ENCODE results near the gene ANO7. TPM values are rescaled to one million over a fixed set of nuclear protein-coding genes. Genes with fewer than 3 reads are reported as not detected.
A peak's percentile ranks its signal among the peaks of the same experiment; 100 is the strongest.
"Not testable (repeated sequence)": the region's sequence is repeated elsewhere in the genome, so short reads cannot be mapped to it uniquely, and the experiment has no call there.

Gene ANO7
- total RNA-seq, 1 donor from 2014 or later: 3.8 TPM

DNA sequence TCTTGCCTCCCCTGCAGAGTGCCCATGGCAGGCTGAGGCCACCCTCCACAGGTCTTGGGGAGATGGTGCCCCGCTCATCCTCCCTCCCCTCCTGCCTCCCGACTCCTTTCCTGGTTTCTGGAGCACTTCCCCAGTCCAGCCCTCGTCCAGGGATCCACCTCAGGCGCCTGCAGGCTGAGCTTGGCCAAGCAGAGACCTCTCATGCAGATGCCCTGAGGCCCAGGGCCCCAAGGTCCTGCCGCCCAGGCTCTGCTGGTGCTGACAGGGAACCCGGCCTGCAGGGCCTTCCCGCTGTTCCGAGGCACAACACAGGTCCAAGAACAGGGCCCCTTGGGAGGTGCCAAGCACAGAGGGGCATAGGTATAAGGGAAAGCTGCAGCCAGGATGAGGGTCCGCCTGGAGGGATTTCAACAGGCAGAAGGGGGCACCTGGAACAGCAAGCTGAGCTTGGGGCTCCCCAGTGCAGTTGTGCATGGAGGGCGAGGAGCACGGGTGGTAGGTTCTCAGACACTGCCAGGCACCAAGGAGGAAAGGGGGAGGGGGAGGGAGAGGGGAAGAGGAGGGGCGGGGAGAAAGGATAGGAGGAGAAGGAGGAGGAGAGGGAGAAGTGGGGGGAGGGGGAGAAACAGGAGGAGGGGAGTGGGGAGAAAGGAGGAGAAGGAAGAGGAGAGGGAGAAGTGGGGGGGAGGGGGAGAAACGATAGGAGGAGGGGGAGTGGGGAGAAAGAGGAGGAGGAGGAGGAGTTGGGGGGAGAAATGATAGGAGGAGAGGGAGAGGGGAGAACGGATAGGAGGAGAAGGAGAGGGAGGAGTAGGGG lies 1.2 kb upstream of the ANO7 start:
- DNase-seq (ENCODE audit: low spot score): no peak
- ATAC-seq: no peak
- intact Hi-C loops (cut with DNase I): no loop called here

GRCh38 chr2:241187918-241188234 lies 601 bp upstream of the ANO7 start:
- ATAC-seq (no peak), DNase-seq (ENCODE audit: low spot score) (no peak)
- intact Hi-C loops (cut with DNase I): no loop called here

DNA sequence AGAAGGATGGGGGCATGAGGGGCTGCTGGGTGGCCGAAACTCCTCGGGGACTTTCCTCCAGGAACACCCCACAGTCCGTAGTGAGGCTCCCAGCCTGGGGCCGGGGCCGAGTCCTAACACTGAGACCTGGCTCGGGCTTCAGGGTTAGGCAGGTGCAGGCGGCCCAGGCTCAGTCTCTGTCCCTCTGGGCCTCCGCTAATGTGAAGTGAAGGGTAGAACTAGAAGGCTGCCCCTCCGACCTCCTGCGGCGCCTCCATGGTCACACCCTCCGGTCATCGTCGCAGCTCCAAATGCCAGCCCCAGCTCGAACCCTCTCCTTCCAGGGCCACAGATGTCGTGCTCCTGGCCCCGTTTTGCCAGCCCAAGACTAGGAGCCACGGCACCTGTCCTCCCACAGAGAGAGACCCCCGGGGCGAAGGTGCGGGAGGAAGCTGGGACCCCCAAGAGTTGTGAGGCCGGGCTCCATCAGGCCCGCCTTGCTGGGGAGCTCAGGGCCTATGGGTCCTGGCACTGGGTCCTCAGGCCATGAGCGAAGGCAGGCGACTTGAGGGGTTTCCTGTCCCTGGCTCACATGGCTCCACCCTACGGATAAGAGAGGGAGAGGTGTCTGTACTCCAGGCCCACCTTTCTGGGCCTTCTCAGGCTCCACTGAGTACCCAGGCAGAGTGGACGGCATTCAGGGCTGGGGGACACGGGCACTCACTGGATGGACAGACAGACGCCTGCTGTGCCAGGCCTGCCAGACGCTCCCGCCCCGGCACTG lies 797 bp downstream of the ANO7 start:
- ATAC-seq (no peak), DNase-seq (ENCODE audit: low spot score) (no peak)
- intact Hi-C loops (cut with DNase I): no loop called here

- DNase-seq (ENCODE audit: low spot score) (no peak), ATAC-seq (no peak)
- intact Hi-C loops (cut with DNase I): no loop called here
These were observed 1.4 kb downstream of the ANO7 start for GRCh38 chr2:241189856-241190201.

DNA sequence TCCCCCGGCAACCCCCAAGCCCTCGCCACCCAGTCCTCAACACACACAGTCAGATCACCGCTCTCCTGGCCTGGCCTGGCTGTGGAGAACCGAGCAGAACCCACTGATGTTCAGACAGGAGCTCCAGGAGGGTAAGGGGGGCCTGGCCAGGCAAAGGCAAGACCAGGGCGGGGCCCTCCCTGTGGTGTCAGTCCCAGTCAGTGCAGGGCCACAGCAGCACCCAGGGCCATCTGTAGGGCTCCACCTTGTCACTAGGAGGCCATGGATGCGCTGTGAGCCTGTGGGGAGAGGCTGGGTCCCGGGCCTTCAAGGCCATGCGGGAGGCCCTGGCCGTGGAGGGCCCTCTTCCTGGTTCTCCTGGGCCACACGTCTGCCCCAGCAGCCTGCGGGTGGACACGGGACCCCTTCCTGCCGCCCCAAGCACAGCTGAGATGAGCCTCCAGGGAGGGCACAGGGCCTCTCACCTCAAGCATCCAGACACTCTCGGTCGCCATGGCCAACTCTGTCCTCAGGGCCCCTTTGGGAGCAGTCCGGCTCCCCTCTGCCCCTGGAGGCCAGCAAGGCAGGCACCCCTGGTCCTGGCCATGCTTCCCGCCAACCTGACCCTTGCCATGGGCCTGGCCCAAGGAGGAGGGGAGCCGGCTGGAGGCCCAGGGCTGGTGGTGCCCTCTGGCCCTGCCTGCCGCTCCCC lies 2.0 kb downstream of the ANO7 start:
- intact Hi-C loops (cut with DNase I): no loop called here
- DNase-seq (ENCODE audit: low spot score): no peak
- ATAC-seq: peak; percentile 16

GRCh38 chr2:241191081-241191480 lies 2.6 kb downstream of the ANO7 start:
- ATAC-seq (no peak), DNase-seq (ENCODE audit: low spot score) (no peak)
- intact Hi-C loops (cut with DNase I): no loop called here

- ATAC-seq: no peak
- DNase-seq (ENCODE audit: low spot score): no peak
These were observed 4.8 kb downstream of the ANO7 start for GRCh38 chr2:241193271-241193670.

DNA sequence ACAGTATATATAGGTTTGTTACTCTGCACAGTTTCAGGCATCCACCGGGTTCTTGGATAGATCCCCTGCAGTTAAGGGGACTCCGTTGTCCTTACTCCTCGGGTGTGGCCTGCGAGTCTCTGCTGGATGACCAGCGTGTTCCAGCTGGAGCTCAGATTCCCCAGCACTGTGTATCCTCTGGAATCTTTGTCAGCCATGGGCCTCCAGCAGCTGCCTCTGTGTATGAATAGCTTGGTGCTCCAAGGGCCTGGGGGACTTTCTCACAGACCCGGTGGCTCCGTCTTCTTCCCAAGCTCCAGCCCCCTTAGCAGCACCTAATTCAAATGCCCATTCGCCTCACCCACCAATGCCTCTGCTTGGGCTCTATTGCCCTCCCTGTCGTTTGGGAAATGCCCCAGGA lies 6.3 kb downstream of the ANO7 start:
- intact Hi-C loops (cut with DNase I): no loop called here
- peak; percentile 19 for DNase-seq (ENCODE audit: low spot score)
- ATAC-seq: no peak

More at GRCh38 chr2:241193271-241193670, 4.8 kb downstream of the ANO7 start:
- intact Hi-C loops (cut with DNase I): no loop called here

DNA sequence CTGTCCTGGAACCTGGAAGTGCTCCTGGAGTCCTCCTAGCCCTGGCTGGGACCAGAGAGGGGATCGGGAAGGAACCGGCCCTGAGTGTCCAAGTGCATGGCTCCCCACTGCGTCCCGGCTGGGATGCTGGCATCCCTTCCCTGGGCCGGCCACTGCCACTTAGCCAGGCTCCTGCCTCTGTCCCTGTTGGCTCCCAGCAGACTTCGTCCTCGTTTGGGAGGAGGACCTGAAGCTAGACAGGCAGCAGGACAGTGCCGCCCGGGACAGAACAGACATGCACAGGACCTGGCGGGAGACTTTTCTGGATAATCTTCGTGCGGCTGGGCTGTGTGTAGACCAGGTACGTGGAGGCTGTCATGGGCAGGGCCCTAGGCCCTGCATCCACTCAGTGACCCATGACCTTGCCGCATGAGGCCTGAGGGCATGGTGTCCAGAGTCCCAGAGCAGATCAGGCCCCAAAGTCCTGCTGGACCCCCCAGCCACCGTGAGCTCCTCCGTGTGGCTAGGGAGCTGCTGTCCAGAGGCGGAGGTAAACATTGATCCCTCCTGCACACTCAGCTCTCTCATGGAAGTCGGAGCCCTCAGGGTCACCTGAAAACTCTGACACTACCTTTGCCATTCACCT lies 7.1 kb downstream of the ANO7 start:
- intact Hi-C loops (cut with DNase I): no loop called here
- DNase-seq (ENCODE audit: low spot score) (peak; percentile 42), ATAC-seq (no peak)

DNA sequence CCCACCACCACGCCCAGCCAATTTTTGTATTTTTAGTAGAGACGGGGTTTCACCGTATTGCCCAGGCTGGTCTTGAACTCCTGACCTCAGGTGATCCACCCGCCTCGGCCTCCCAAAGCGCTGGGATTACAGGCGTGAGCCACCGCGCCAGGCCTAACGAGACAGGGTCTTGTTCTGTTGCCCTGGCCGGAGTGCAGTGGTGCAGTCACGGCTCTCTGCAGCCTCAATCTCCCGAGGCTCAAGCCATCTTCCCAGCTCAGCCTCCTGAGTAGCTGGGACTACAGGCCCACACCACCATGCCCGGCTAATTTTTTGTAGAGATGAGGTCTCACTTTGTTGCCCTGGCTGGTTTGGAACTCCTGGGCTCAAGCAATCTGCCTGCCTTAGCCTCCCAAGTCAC lies 8.8 kb downstream of the ANO7 start:
- DNase-seq (ENCODE audit: low spot score); ATAC-seq; intact Hi-C loops (cut with DNase I): not testable (repeated sequence)

DNA sequence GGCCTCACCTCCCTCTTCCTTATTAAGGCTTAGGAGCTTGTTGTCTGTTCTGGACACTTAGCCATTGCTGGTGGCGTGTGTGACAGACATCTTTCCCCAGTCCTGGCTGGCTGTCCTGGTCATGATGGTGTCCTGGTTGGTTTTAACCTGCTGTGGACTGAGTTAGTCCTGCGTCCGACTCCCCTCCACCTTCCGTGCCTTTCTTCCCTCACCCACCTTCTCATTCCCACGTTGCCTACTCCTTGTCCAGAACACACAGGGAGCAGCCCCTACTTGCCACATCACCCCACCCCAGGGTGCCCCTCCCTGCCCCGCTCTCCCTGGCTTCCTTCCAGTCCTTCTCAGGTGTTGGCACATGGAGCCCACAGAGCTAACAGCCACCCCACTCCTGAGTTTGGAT lies 9.5 kb downstream of the ANO7 start:
- ATAC-seq: no peak
- intact Hi-C loops (cut with DNase I): no loop called here
- no peak for DNase-seq (ENCODE audit: low spot score)

DNA sequence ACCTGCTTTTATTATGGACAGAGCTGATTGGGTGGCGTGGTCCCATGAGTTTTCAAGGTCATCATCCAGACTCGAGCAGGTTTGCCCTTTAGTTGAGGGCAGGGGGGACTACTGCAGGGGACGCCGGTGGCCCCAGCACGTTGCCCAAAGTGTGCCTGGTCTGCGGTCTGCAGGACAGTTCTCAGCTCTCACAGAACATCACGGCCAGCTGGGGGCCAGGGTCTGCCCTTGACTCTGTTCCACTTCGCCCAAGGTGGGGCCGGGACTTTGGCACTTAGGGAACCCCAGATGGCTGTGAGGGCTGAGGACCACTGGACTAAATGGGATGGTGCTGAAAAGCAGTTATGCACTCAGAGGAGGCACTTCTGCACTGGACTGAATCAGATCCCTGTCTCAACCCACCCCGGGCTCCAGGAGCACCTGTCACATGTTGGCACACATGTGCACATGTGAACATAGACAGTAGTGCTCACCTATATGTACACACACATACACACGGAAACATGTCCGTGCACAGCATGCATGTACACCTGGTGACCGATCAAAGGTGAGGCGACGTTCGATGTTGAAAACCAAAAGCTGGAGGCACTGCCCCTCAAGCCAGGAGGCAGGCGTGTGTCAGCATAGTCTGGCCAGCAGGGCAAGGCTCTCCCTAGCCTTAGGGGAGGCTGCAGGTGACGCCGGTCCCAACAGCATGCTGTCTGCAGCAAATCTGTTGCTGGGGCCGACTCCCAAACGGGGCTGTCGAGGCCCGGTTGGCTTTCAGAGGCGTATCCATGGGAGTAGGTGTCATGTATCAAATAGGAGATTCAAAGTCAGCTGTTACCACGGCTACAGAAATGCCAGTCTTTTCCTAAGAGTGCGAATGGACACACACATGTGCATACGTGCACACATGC lies 10.2 kb downstream of the ANO7 start:
- ATAC-seq: no peak
- intact Hi-C loops (cut with DNase I): no loop called here
- no peak for DNase-seq (ENCODE audit: low spot score)

- no peak for DNase-seq (ENCODE audit: low spot score)
- intact Hi-C loops (cut with DNase I): no loop called here
- no peak for ATAC-seq
These were observed 10.8 kb downstream of the ANO7 start for GRCh38 chr2:241199286-241199685.

- DNase-seq (ENCODE audit: low spot score) (no peak), ATAC-seq (no peak)
- intact Hi-C loops (cut with DNase I): no loop called here
These were observed 11.7 kb downstream of the ANO7 start for GRCh38 chr2:241199897-241200821.

DNA sequence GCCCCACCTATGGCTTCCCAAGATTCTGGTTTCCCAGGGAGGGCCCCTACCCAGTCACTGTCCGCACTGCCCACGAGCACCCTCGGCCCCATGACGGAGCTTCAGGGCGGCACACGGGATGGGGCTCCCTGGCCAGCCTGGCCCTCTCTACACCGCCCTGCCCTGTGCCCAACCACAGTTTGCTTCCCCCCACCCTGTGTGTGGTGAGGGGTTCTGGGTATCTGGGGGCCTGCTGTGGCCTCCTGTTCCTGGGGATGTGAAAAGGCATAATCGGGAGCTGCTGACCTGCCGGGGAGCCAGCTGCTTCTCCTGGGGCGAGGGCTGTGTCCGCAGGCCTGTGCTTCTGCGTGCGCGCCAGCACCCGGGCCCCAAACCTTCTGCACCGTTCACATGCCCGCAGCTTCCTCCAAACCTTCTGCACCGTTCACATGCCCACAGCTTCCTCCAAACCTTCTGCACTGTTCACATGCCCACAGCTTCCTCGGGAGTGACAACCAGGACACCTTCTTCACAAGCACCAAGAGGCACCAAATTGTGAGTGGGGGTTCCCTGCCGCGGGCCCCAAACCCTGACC lies 12.4 kb downstream of the ANO7 start:
- ATAC-seq: no peak
- intact Hi-C loops (cut with DNase I): no loop called here
- DNase-seq (ENCODE audit: low spot score): no peak

GRCh38 chr2:241201445-241202267 lies 13.2 kb downstream of the ANO7 start:
- intact Hi-C loops (cut with DNase I): no loop called here
- no peak for ATAC-seq
- no peak for DNase-seq (ENCODE audit: low spot score)

DNA sequence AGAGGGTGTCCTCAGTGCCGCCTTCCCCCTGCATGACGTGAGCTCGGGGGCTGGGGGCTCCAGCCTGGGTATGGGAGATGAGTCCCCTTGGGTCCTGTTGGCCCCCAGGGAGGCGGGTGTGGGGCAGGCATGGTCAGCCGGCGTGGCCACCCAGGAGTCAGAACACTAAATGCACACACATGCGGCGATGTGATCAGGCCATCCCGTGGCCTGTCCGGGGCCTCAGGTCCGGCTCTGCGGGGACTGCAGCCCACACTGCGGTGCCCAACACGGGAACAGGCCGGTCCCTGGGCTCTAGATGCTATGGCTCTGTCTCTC lies 13.8 kb downstream of the ANO7 start:
- DNase-seq (ENCODE audit: low spot score) (no peak), ATAC-seq (no peak)
- intact Hi-C loops (cut with DNase I): no loop called here

Measured in sciatic nerve (tissue), 2 donors.